ENCODE measurements around the gene DHODH. TPM values are rescaled to one million over a fixed set of nuclear protein-coding genes. Genes with fewer than 3 reads are reported as not detected.
"Not testable (repeated sequence)": the region's sequence is repeated elsewhere in the genome, so short reads cannot be mapped to it uniquely, and the experiment has no call there.

DHODH gene
- total and polyA plus RNA-seq, 4 donors, result 3.0 to 5.0 (median 4.6) TPM

DNA sequence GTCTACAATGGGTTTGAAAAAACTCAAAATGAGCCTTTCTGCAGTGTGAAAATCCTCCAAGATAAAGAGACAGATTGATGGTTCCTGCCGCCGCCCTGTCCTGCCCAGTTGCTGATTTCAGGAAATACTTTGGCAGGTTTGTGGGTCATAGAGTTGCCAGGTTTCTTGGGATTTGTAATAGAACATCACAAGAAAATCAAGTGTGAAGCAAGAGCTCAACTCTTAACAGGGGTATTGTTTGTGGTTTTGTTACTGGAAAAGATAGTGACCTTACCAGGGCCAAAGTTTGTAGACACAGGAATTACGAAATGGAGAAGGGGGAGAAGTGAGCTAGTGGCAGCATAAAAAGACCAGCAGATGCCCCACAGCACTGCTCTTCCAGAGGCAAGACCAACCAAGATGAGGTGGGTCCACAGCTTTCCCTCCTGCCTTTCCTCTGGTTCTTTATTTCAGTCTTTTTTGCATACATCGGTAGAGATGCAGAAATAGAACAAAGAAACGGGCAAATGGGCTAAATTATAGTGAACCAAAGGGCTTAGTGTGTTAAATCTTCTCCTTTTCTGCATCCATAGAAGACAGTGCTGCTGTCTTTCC, 45.8 kb downstream of the DHODH start, which contains the start of gene HP:
HP (plus strand) TSS at position 252 of the 594 bp plus-strand sequence; CDS start at position 400, 148 bp downstream.
- DNase-seq; ATAC-seq (ENCODE audit: low FRiP score); H3K27ac ChIP-seq (ENCODE audit: low read depth in 1 of 2, low read length in 2 of 2); H3K27me3 ChIP-seq (ENCODE audit: control insufficient read depth in 1 of 2, insufficient read depth in 2 of 2, low read length in 1 of 2); H3K4me1 ChIP-seq (ENCODE audit: control insufficient read depth in 1 of 2, insufficient read depth in 2 of 2, low read length in 2 of 2); H3K36me3 ChIP-seq (ENCODE audit: control insufficient read depth in 1 of 2, insufficient read depth in 2 of 2, low read length in 1 of 2); H3K9me3 ChIP-seq (ENCODE audit: control insufficient read depth, low read length); intact Hi-C loops (cut with DNase I); H3K4me3 ChIP-seq (ENCODE audit: low read length in 2 of 2): not testable (repeated sequence)
- WGBS, 2 donors, result 82 to 83% methylated on average over 5 of the region's 5 CpGs

DNA sequence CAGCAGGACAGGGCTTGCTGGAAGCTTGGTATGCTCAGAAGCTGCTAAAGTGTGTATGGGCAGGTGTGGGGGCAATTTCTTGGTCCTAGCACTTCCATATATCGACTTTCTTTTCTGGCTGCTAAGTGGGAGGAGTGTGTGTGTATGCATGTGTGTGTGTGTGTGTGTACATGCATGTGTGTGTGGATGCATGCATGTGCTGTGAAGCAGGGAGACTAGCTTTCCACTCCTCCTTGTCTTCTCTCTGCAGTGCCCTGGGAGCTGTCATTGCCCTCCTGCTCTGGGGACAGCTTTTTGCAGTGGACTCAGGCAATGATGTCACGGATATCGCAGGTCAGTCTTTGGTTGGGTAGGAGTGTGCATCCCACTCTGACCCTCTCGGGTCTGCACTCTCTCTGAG, 47.4 kb downstream of the DHODH start:
- Histone ChIP-seq H3K9me3 (ENCODE audit: control insufficient read depth, low read length) (no peaks in the 10 kb centered on the region), H3K27ac (ENCODE audit: low read depth in 1 of 2, low read length in 2 of 2) (no peak overlapping the region), H3K27me3 (ENCODE audit: control insufficient read depth in 1 of 2, insufficient read depth in 2 of 2, low read length in 1 of 2) (no peaks in the 10 kb centered on the region), H3K4me1 (ENCODE audit: control insufficient read depth in 1 of 2, insufficient read depth in 2 of 2, low read length in 2 of 2) (no peaks in the 10 kb centered on the region), H3K4me3 (ENCODE audit: low read length in 2 of 2) (no peak overlapping the region), H3K36me3 (ENCODE audit: control insufficient read depth in 1 of 2, insufficient read depth in 2 of 2, low read length in 1 of 2) (no peaks in the 10 kb centered on the region)
- ATAC-seq (ENCODE audit: low FRiP score) (no peak), DNase-seq (no peak)
- WGBS, 2 donors, result 57 to 62% methylated on average over 4 of the region's 4 CpGs
- intact Hi-C loops (cut with DNase I), result no loop called here

DNA sequence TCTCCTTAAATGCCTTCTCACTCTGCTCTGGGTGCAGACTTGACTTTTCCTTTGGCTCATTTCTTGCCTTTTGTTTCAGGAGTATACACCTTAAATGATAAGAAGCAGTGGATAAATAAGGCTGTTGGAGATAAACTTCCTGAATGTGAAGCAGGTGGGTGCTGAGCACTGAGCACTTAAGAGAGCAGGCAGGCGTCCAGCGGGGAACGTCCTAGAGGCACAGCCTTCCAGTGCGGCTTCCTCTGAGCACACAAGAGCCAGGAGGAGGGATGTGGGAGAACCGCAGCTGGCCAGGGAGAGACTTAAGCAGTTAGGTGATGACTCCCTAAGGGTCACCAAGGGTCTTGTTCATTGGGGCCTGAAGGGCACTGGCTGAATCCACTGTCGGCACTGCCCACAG, 48.8 kb downstream of the DHODH start:
- WGBS, 2 donors, result 59 to 61% methylated on average over 1 to 2 of the region's 6 CpGs
- H3K4me1 ChIP-seq (ENCODE audit: control insufficient read depth in 1 of 2, insufficient read depth in 2 of 2, low read length in 2 of 2); H3K9me3 ChIP-seq (ENCODE audit: control insufficient read depth, low read length); H3K27ac ChIP-seq (ENCODE audit: low read depth in 1 of 2, low read length in 2 of 2); H3K4me3 ChIP-seq (ENCODE audit: low read length in 2 of 2); ATAC-seq (ENCODE audit: low FRiP score); DNase-seq; H3K36me3 ChIP-seq (ENCODE audit: control insufficient read depth in 1 of 2, insufficient read depth in 2 of 2, low read length in 1 of 2); H3K27me3 ChIP-seq (ENCODE audit: control insufficient read depth in 1 of 2, insufficient read depth in 2 of 2, low read length in 1 of 2); intact Hi-C loops (cut with DNase I): not testable (repeated sequence)

DNA sequence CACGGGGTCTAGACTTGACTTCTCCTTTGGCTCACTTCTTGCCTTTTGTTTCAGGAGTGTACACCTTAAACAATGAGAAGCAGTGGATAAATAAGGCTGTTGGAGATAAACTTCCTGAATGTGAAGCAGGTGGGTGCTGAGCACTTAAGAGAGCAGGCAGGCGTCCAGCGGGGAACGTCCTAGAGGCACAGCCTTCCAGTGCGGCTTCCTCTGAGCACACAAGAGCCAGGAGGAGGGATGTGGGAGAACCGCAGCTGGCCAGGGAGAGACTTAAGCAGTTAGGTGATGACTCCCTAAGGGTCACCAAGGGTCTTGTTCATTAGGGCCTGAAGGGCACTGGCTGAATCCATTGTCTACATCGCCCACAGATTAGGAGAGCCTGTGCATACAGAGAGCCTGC, 50.5 kb downstream of the DHODH start:
- H3K9me3 ChIP-seq (ENCODE audit: control insufficient read depth, low read length); H3K27me3 ChIP-seq (ENCODE audit: control insufficient read depth in 1 of 2, insufficient read depth in 2 of 2, low read length in 1 of 2); DNase-seq; intact Hi-C loops (cut with DNase I); H3K4me3 ChIP-seq (ENCODE audit: low read length in 2 of 2); ATAC-seq (ENCODE audit: low FRiP score); H3K36me3 ChIP-seq (ENCODE audit: control insufficient read depth in 1 of 2, insufficient read depth in 2 of 2, low read length in 1 of 2); H3K4me1 ChIP-seq (ENCODE audit: control insufficient read depth in 1 of 2, insufficient read depth in 2 of 2, low read length in 2 of 2); H3K27ac ChIP-seq (ENCODE audit: low read depth in 1 of 2, low read length in 2 of 2): not testable (repeated sequence)
- 83 to 84% methylated on average over 6 to 7 of the region's 7 CpGs for WGBS, 2 donors

DNA sequence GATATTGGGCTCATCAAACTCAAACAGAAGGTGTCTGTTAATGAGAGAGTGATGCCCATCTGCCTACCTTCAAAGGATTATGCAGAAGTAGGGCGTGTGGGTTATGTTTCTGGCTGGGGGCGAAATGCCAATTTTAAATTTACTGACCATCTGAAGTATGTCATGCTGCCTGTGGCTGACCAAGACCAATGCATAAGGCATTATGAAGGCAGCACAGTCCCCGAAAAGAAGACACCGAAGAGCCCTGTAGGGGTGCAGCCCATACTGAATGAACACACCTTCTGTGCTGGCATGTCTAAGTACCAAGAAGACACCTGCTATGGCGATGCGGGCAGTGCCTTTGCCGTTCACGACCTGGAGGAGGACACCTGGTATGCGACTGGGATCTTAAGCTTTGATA, 51.9 kb downstream of the DHODH start:
- WGBS, 2 donors, result 91 to 92% methylated on average over 9 of the region's 9 CpGs
- Histone ChIP-seq H3K4me3 (ENCODE audit: low read length in 2 of 2) (no peak overlapping the region), H3K4me1 (ENCODE audit: control insufficient read depth in 1 of 2, insufficient read depth in 2 of 2, low read length in 2 of 2) (no peaks in the 10 kb centered on the region), H3K27me3 (ENCODE audit: control insufficient read depth in 1 of 2, insufficient read depth in 2 of 2, low read length in 1 of 2) (no peaks in the 10 kb centered on the region), H3K27ac (ENCODE audit: low read depth in 1 of 2, low read length in 2 of 2) (no peak overlapping the region), H3K9me3 (ENCODE audit: control insufficient read depth, low read length) (no peaks in the 10 kb centered on the region), H3K36me3 (ENCODE audit: control insufficient read depth in 1 of 2, insufficient read depth in 2 of 2, low read length in 1 of 2) (no peaks in the 10 kb centered on the region)
- no peak for ATAC-seq (ENCODE audit: low FRiP score)
- intact Hi-C loops (cut with DNase I), result no loop called here
- no peak for DNase-seq

DNA sequence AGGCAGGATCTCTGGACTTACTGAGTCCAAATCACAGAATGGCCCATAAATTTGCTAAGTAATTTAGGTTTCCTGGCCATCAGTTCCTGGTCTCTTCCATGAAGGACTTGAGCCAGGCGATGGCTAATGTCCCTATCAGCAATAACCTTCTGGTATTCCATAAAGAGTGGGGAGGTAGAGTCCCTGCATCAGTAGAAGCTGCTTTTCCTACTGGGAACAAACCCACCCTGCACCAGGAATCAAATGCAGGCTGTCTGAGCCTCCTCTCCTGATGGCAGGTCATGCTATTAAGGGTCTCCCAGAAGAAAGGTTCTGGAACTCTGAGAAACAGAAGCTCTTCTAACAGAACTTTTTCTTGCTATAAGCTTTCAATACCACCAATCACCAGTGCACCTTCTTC, 53.0 kb downstream of the DHODH start:
- Histone ChIP-seq H3K27ac (ENCODE audit: low read depth in 1 of 2, low read length in 2 of 2) (no peak overlapping the region), H3K9me3 (ENCODE audit: control insufficient read depth, low read length) (no peaks in the 10 kb centered on the region), H3K27me3 (ENCODE audit: control insufficient read depth in 1 of 2, insufficient read depth in 2 of 2, low read length in 1 of 2) (no peaks in the 10 kb centered on the region), H3K36me3 (ENCODE audit: control insufficient read depth in 1 of 2, insufficient read depth in 2 of 2, low read length in 1 of 2) (no peaks in the 10 kb centered on the region), H3K4me1 (ENCODE audit: control insufficient read depth in 1 of 2, insufficient read depth in 2 of 2, low read length in 2 of 2) (no peaks in the 10 kb centered on the region), H3K4me3 (ENCODE audit: low read length in 2 of 2) (no peak overlapping the region)
- DNase-seq, result no peak
- WGBS, 2 donors, result 91 to 93% methylated on average over 1 of the region's 1 CpG
- no peak for ATAC-seq (ENCODE audit: low FRiP score)
- intact Hi-C loops (cut with DNase I), result no loop called here

DNA sequence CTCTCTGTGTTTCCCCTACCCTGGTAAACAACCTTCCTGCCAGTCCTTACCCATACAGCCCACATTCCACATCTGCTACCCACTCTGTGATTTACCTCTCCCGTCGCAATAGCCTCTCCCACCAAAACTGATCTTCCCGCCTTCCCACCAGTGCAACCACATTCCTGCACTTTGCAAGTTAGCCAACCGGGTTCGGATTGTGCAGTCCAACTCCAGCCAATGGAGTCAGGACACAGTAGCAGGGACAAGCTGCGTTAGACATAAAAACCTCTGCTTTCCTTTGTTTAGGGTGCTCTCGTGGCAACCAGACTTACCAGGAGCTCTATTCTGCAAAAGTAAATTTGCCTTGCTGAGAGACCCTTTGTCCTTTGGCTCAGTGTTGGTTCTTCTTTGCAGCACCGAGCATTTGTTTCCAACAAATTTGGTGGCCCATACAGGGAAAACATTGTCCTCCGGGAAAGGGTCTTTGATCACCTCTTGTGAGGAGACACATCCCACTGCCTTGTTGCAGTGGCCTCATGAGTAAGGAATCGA, 55.9 kb downstream of the DHODH start:
- Histone ChIP-seq H3K27ac (ENCODE audit: low read depth in 1 of 2, low read length in 2 of 2) (no peak overlapping the region), H3K4me1 (ENCODE audit: control insufficient read depth in 1 of 2, insufficient read depth in 2 of 2, low read length in 2 of 2) (no peaks in the 10 kb centered on the region), H3K9me3 (ENCODE audit: control insufficient read depth, low read length) (no peaks in the 10 kb centered on the region), H3K4me3 (ENCODE audit: low read length in 2 of 2) (no peak overlapping the region), H3K27me3 (ENCODE audit: control insufficient read depth in 1 of 2, insufficient read depth in 2 of 2, low read length in 1 of 2) (no peaks in the 10 kb centered on the region), H3K36me3 (ENCODE audit: control insufficient read depth in 1 of 2, insufficient read depth in 2 of 2, low read length in 1 of 2) (no peaks in the 10 kb centered on the region)
- WGBS, 2 donors, result 86 to 90% methylated on average over 10 of the region's 10 CpGs
- intact Hi-C loops (cut with DNase I), result no loop called here
- DNase-seq, result no peak
- no peak for ATAC-seq (ENCODE audit: low FRiP score)

DNA sequence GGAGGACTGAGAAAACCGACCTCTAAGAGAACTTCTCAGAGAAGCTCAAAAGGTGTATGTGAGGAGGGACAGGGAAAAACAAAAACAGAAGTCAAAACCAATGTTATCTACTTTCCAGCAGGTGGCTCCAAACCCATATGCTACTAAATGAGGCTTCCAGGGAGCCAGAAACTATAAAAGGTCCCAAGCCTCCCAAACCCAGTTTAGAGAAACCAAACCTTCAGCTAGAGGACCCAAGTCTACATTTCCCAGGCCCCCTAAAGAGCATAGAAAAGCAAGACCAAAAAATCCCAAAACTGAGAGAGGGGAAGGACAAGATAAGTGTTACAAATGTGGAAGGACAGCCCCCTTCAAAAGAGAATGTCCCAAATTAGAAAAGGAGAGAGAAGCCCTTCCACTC, 58.2 kb downstream of the DHODH start:
- Histone ChIP-seq H3K36me3 (ENCODE audit: control insufficient read depth in 1 of 2, insufficient read depth in 2 of 2, low read length in 1 of 2) (no peaks in the 10 kb centered on the region), H3K4me1 (ENCODE audit: control insufficient read depth in 1 of 2, insufficient read depth in 2 of 2, low read length in 2 of 2) (no peaks in the 10 kb centered on the region), H3K27ac (ENCODE audit: low read depth in 1 of 2, low read length in 2 of 2) (no peak overlapping the region), H3K9me3 (ENCODE audit: control insufficient read depth, low read length) (no peaks in the 10 kb centered on the region), H3K27me3 (ENCODE audit: control insufficient read depth in 1 of 2, insufficient read depth in 2 of 2, low read length in 1 of 2) (no peaks in the 10 kb centered on the region), H3K4me3 (ENCODE audit: low read length in 2 of 2) (no peak overlapping the region)
- intact Hi-C loops (cut with DNase I), result no loop called here
- ATAC-seq (ENCODE audit: low FRiP score), result no peak
- DNase-seq, result no peak
- WGBS, 2 donors, result 13 to 23% methylated on average over 1 of the region's 1 CpG

DNA sequence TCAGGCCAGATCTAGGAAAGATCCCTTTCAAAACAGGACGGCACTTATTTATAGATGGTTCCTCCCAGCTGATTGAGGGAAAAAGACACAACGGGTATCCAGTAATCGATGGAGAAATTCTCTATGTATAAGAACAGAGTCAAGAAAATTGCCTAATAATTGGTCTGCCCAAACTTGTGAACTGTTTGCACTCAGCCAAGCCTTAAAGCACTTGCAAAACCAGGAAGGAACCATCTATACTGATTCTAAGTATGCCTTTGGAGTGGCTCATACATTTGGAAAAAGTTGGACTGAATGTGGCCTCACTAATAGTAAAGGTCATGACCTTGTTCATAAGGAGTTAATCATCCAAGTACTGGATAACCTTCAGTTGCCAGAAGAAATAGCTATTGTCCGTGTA, 60.4 kb downstream of the DHODH start:
- H3K27ac ChIP-seq (ENCODE audit: low read depth in 1 of 2, low read length in 2 of 2), result no peak overlapping the region
- peaks cover 0 to 2% of the 10 kb centered on the region in 2 donors for H3K4me1 ChIP-seq (ENCODE audit: control insufficient read depth in 1 of 2, insufficient read depth in 2 of 2, low read length in 2 of 2)
- WGBS, 2 donors, result 89 to 90% methylated on average over 4 of the region's 4 CpGs
- no peaks in the 10 kb centered on the region for H3K27me3 ChIP-seq (ENCODE audit: control insufficient read depth in 1 of 2, insufficient read depth in 2 of 2, low read length in 1 of 2)
- intact Hi-C loops (cut with DNase I), result no loop called here
- no peak overlapping the region for H3K4me3 ChIP-seq (ENCODE audit: low read length in 2 of 2)
- H3K9me3 ChIP-seq (ENCODE audit: control insufficient read depth, low read length), result no peaks in the 10 kb centered on the region
- no peak for DNase-seq
- no peaks in the 10 kb centered on the region for H3K36me3 ChIP-seq (ENCODE audit: control insufficient read depth in 1 of 2, insufficient read depth in 2 of 2, low read length in 1 of 2)
- ATAC-seq (ENCODE audit: low FRiP score), result no peak

All from aorta (tissue), 5 donors.